Stimulated activated CD8-positive, alpha-beta memory T cell treated with anti-CD3 and anti-CD28 coated beads, Interleukin-4, amount 100 ng/mL, for 4 hours (primary cell): ENCODE measurements around the gene C1QA.
"Not testable (repeated sequence)": the region's sequence is repeated elsewhere in the genome, so short reads cannot be mapped to it uniquely, and the experiment has no call there.

Experiments used
- DNase-seq, 2 donors: peaks; one replicate each; pipeline ENCODE4 v3.0.0-alpha.2; 2020; ENCODE audit warnings: low read depth in 2 of 2, low spot score in 1 of 2

C1QA gene

GRCh38 chr1:22671999-22672398 is 35.6 kb downstream of the C1QA start:
- no peak for DNase-seq

GRCh38 chr1:22673486-22674409 is 37.3 kb downstream of the C1QA start:
- no peak for DNase-seq

- no peak for DNase-seq
These were observed 38.0 kb downstream of the C1QA start for GRCh38 chr1:22674410-22674749.

GRCh38 chr1:22676151-22676550 is 39.7 kb downstream of the C1QA start:
- DNase-seq, result not testable (repeated sequence)

GRCh38 chr1:22676916-22677583 is 40.6 kb downstream of the C1QA start:
- no peak for DNase-seq

- DNase-seq, result no peak
These were observed 41.8 kb downstream of the C1QA start for GRCh38 chr1:22677931-22678896.

- DNase-seq, result no peak
These were observed 44.3 kb downstream of the C1QA start for GRCh38 chr1:22680726-22681125.

GRCh38 chr1:22681556-22682276 is 45.3 kb downstream of the C1QA start:
- DNase-seq, result no peak

- no peak for DNase-seq
These were observed 47.1 kb downstream of the C1QA start for GRCh38 chr1:22683547-22683946.

- DNase-seq, result no peak
These were observed 49.2 kb downstream of the C1QA start for GRCh38 chr1:22685591-22686059.

- DNase-seq, result no peak
These were observed 50.8 kb downstream of the C1QA start for GRCh38 chr1:22687191-22687590.

GRCh38 chr1:22688466-22688865 is 52.0 kb downstream of the C1QA start:
- DNase-seq, result no peak
